HEK293 (cell line): ENCODE measurements around the gene CAMTA2.

Source experiments
- CTCF ChIA-PET: fragments of 350-600 bp; formaldehyde crosslinking; extraction: SDS; loops from one replicate; lab custom pipeline; 2021; ENCODE audit warnings: antibody characterized with exemption; lab: Yijun Ruan, JAX
- POLR2A ChIA-PET: fragments of 300-600 bp; formaldehyde crosslinking; extraction: SDS; loops from one replicate; lab custom pipeline; 2020; ENCODE audit warnings: antibody characterized with exemption, inconsistent platforms; lab: Yijun Ruan, JAX
- H3K27ac ChIP-seq: fragments of 200-500 bp; sonication (Bioruptor generic); 2 replicates; pipeline ENCODE4 v1.5.1; 2014; ENCODE audit warnings: low read depth, low read length, control low read depth, inconsistent platforms; ENCODE audit errors: extremely low read depth
- H3K36me3 ChIP-seq, 2 experiments: fragments of 200-500 bp in 1 of 2; sonication (Bioruptor generic) in 1 of 2; 1 replicate in 1 of 2; 2 replicates in 1 of 2; pipeline ENCODE4 v1.5.1; 2014 to 2017; ENCODE audit warnings: inconsistent platforms in 2 of 2, low read length in 2 of 2; ENCODE audit not compliant: control insufficient read depth in 2 of 2, insufficient read depth in 1 of 2
- H3K4me1 ChIP-seq: fragments of 200-500 bp; sonication (Bioruptor generic); 2 replicates; pipeline ENCODE4 v1.5.1; 2014; ENCODE audit warnings: mild to moderate bottlenecking, low read length, inconsistent platforms; ENCODE audit not compliant: control insufficient read depth, insufficient read depth
- H3K4me3 ChIP-seq: 2 replicates; pipeline ENCODE4 v1.5.1; 2011; ENCODE audit warnings: low read depth, mild to moderate bottlenecking, control low read depth, low read length, moderate library complexity
- H3K9me3 ChIP-seq: fragments of 200-500 bp; sonication (Bioruptor generic); 2 replicates; pipeline ENCODE4 v1.5.1; 2014; ENCODE audit warnings: low read depth, low read length, inconsistent platforms; ENCODE audit not compliant: control insufficient read depth, insufficient read depth
- GLIS1 ChIP-seq: fragments of 450-650 bp; formaldehyde crosslinking; IDR thresholded peaks from 2 replicates; pipeline ENCODE4 v1.5.1; 2016; ENCODE audit warnings: missing biosample characterization, missing genetic modification characterization
- HOXC10 ChIP-seq: sonication (generic); formaldehyde crosslinking; IDR thresholded peaks from 2 replicates; pipeline ENCODE4 v1.8.1; 2023; ENCODE audit warnings: mild to moderate bottlenecking, missing genetic modification reagents
- RBAK ChIP-seq: fragments of 450-650 bp; formaldehyde crosslinking; IDR thresholded peaks from 2 replicates; pipeline ENCODE4 v1.5.1; 2016; ENCODE audit warnings: missing biosample characterization, missing genetic modification characterization
- REST ChIP-seq: fragments of 450-650 bp; formaldehyde crosslinking; IDR thresholded peaks from 2 replicates; pipeline ENCODE4 v1.5.1; 2016; ENCODE audit warnings: missing biosample characterization, missing genetic modification characterization
- ZBTB44 ChIP-seq: fragments of 450-650 bp; IDR thresholded peaks from 2 replicates; pipeline ENCODE4 v1.5.1; 2018; ENCODE audit warnings: missing biosample characterization, mild to moderate bottlenecking, missing genetic modification characterization
- ZIC2 ChIP-seq: fragments of 450-650 bp; formaldehyde crosslinking; IDR thresholded peaks from 2 replicates; pipeline ENCODE4 v1.5.1; 2016; ENCODE audit warnings: missing biosample characterization, missing genetic modification characterization
- ZNF214 ChIP-seq: fragments of 450-650 bp; formaldehyde crosslinking; IDR thresholded peaks from 2 replicates; pipeline ENCODE4 v1.5.1; 2017; ENCODE audit warnings: missing biosample characterization, mild to moderate bottlenecking, missing genetic modification characterization, borderline replicate concordance
- ZNF302 ChIP-seq: fragments of 450-650 bp; formaldehyde crosslinking; IDR thresholded peaks from 2 replicates; pipeline ENCODE4 v1.5.1; 2016; ENCODE audit warnings: missing biosample characterization, missing genetic modification characterization, low read depth
- ZNF311 ChIP-seq: fragments of 450-650 bp; formaldehyde crosslinking; IDR thresholded peaks from 2 replicates; pipeline ENCODE4 v1.5.1; 2017; ENCODE audit warnings: missing biosample characterization, missing genetic modification characterization, borderline replicate concordance
- ZNF398 ChIP-seq: fragments of 450-650 bp; formaldehyde crosslinking; IDR thresholded peaks from 2 replicates; pipeline ENCODE4 v1.5.1; 2017; ENCODE audit warnings: missing biosample characterization, missing genetic modification characterization
- ZNF404 ChIP-seq: fragments of 450-650 bp; formaldehyde crosslinking; IDR thresholded peaks from 2 replicates; pipeline ENCODE4 v1.5.1; 2017; ENCODE audit warnings: missing biosample characterization, missing genetic modification characterization
- ZNF449 ChIP-seq: fragments of 450-650 bp; formaldehyde crosslinking; IDR thresholded peaks from 2 replicates; pipeline ENCODE4 v1.5.1; 2017; ENCODE audit warnings: missing biosample characterization, mild to moderate bottlenecking, missing genetic modification characterization, moderate library complexity
- ZNF48 ChIP-seq: fragments of 450-650 bp; formaldehyde crosslinking; IDR thresholded peaks from 2 replicates; pipeline ENCODE4 v1.5.1; 2016; ENCODE audit warnings: missing biosample characterization, missing genetic modification characterization
- ZNF624 ChIP-seq: fragments of 450-650 bp; formaldehyde crosslinking; IDR thresholded peaks from 2 replicates; pipeline ENCODE4 v1.5.1; 2017; ENCODE audit warnings: missing biosample characterization, missing genetic modification characterization
- ZNF664 ChIP-seq: fragments of 450-650 bp; formaldehyde crosslinking; IDR thresholded peaks from 2 replicates; pipeline ENCODE4 v1.5.1; 2016; ENCODE audit warnings: missing biosample characterization, missing genetic modification characterization
- ZNF704 ChIP-seq: fragments of 450-650 bp; formaldehyde crosslinking; IDR thresholded peaks from 2 replicates; pipeline ENCODE4 v1.5.1; 2016; ENCODE audit warnings: missing biosample characterization, missing genetic modification characterization
- ZNF747 ChIP-seq: fragments of 450-650 bp; formaldehyde crosslinking; IDR thresholded peaks from 2 replicates; pipeline ENCODE4 v1.5.1; 2016; ENCODE audit warnings: missing biosample characterization, missing genetic modification characterization
- ZNF837 ChIP-seq: fragments of 450-650 bp; formaldehyde crosslinking; IDR thresholded peaks from 2 replicates; pipeline ENCODE4 v1.5.1; 2016; ENCODE audit warnings: missing biosample characterization, missing genetic modification characterization
- ZSCAN16 ChIP-seq: fragments of 450-650 bp; formaldehyde crosslinking; IDR thresholded peaks from 2 replicates; pipeline ENCODE4 v1.5.1; 2016; ENCODE audit warnings: missing biosample characterization, missing genetic modification characterization

CAMTA2 gene

GRCh38 chr17:4937553-4937952, 49.9 kb downstream of the CAMTA2 start (continued):
- no peak for TF ChIP-seq ZNF398
- no peak for TF ChIP-seq ZNF404 (tag by site-specific recombination)
- TF ChIP-seq RBAK, result no peak

GRCh38 chr17:4936436-4936835, 51.0 kb downstream of the CAMTA2 start:
- CTCF ChIA-PET, result interaction anchor here (0.5 to 1.2 kb wide), 3 partner anchors 27 to 146 kb away, joined by 3 to 4 read pairs (median 3); no protein-coding TSS in a partner anchor
- no peak overlapping the region for H3K4me3 ChIP-seq
- peaks cover 10 to 48% of the 10 kb centered on the region in 2 experiments for H3K36me3 ChIP-seq
- TF ChIP-seq ZNF302 (tag by site-specific recombination) (no peak), REST (tag by site-specific recombination) (no peak), ZNF214 (tag by site-specific recombination) (no peak)
- H3K27ac ChIP-seq, result no peak overlapping the region; the same call in 1 of the 2 replicates
- peaks cover 7% of the 10 kb centered on the region for H3K4me1 ChIP-seq
- POLR2A ChIA-PET, result interaction anchor here (1.0 to 2.3 kb wide), 3 partner anchors 12 to 31 kb away, joined by 4 to 9 read pairs (median 6); partner anchors contain the start of genes PFN1 and SPAG7
- H3K9me3 ChIP-seq, result no peaks in the 10 kb centered on the region

- no peak for TF ChIP-seq ZNF624 (tag by site-specific recombination)
- peak; percentile 70 for TF ChIP-seq GLIS1 (tag by site-specific recombination)
- TF ChIP-seq ZNF449, result no peak
- TF ChIP-seq ZNF747 (tag by site-specific recombination), result no peak
- TF ChIP-seq HOXC10 (CRISPR knock-in tag), result no peak
- no peak for TF ChIP-seq ZNF311 (tag by site-specific recombination)
- no peak for TF ChIP-seq ZNF664
- no peak for TF ChIP-seq ZBTB44 (tag by site-specific recombination)
- TF ChIP-seq ZSCAN16 (tag by site-specific recombination), result no peak
- no peak for TF ChIP-seq ZNF837 (tag by site-specific recombination)
- peak; percentile 53 for TF ChIP-seq ZIC2 (tag by site-specific recombination)
- TF ChIP-seq ZNF48 (tag by site-specific recombination), result no peak
- no peak for TF ChIP-seq ZNF704 (tag by site-specific recombination)
- Histone ChIP-seq H3K4me1 (peaks cover 3% of the 10 kb centered on the region), H3K9me3 (no peaks in the 10 kb centered on the region), H3K4me3 (no peak overlapping the region), H3K36me3 (peaks cover 14 to 54% of the 10 kb centered on the region in 2 experiments), H3K27ac (no peak overlapping the region)
- ChIA-PET POLR2A (interaction anchor here (0.5 to 2.3 kb wide), 3 partner anchors 13 to 26 kb away, joined by 3 to 9 read pairs (median 6); partner anchors contain the start of gene PFN1), CTCF (interaction anchor here (0.5 kb wide), 1 partner anchor 242 kb away, joined by 3 read pairs; no protein-coding TSS in a partner anchor)
Observed at GRCh38 chr17:4935650-4936049, 51.8 kb downstream of the CAMTA2 start.
